ENCODE data around the gene KCP. TPM values are rescaled to one million over a fixed set of nuclear protein-coding genes. Genes with fewer than 3 reads are reported as not detected.

KCP gene
- total RNA-seq, 1 experiment from 2014 or later, result 1.2 TPM

DNA sequence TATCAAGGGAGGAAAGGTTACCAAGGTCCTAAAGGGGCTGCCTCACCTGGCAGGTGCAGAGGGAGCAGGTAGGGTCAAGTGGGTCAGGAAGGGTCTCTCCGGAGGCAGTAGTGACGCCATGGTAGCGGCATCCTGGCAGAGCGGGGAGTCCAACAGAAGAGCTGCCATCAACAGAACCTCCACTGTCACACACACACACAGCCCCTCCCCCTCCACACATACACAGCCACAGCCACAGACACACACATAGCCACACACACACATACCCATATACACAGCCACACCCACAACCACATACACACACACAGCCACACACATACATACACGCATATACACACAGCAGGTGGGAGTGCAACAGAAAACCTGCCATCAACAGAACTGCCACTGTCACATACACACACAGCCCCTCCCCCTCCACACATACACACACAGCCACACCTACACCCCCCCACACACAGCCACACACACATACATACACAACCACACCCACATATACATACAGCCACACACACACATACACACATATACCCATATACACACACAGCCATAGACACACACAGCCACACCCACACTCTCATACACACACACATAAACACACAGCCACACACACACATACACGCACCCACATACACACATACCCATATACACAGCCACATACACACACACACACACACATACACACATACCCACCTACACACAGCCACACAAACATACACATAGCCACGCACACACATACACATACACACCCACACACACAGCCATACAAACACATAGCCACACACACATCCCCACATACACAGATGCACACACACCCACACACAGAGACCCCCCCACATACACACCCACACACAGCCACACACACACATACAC lies 23.1 kb downstream of the KCP start:
- no peak for DNase-seq (ENCODE audit: low spot score)

DNA sequence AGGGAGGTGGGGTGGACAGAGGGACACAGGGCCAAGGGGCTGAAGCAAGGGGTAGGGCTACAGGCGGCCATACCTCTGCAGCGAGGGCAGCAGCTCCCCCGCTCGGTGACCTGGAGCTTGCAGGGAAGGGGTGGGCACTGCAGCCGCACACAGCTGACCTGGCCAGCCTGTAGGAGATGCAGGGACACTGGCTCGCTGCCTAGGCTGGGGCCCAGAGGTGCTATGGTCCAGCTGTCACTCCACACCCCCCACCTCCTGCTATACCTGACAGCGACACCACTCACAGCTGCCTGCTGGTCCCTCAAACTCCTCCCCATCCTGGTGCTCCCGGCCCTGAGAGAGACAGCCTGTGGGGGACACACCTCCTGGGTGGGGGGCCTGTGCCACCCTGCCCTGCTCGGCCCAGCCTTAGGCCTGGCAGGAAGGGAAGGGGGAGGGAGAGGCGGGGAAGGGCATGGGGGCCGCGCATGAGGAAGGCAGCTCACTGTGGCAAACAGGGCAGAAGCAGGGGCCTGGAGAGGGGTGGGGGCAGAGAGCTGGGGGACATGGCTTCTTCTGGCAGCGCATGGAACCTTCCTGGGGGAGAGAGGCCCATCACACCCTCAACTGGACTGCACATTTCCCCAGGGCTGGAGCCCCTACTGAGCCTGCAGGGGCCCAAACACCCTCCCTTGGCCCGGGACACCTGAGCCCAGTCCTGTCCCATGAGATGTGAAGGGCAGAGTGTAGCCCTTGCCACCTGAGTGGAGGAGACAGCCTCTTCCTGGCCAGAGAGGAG lies 23.9 kb downstream of the KCP start:
- no peak for DNase-seq (ENCODE audit: low spot score)

DNA sequence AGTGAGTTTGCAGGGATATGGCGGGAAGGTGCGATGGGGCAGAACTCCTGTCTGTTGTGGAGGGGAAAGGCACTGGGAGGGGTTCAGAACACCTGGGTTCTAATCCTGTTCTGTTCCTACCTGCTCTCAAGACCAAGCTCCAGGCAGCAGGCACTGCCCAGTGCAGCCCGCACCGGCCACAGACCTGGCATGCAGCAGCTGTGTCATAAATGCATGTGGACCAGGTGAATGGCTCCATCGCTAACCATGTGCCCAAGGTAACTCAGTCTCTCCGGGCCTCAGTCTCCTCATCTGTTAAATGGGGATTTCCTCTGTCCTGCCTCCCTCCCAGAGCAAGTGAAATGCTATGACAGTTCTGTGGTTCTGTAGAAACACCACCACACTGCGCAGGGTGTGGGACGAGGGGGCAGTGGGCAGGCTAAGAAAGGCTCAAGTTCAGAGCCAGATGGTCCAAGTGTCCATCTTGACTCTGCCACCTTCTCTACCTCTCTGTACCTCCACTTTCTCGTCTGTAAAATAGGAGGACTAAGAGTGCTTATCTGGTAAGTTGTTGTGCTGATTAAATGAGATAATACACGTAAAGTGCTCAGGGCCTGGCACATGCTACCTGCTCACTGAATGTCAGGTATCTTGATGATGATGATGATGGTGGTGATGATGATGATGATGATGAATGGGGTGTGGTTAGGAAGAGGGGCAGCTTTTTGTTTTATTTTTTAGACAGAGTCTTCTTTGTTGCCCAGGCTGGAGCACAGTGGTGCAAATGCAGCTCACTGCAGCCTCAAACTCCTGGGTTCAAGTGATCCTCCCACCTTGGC lies 24.9 kb downstream of the KCP start:
- DNase-seq (ENCODE audit: low spot score), result no peak

DNA sequence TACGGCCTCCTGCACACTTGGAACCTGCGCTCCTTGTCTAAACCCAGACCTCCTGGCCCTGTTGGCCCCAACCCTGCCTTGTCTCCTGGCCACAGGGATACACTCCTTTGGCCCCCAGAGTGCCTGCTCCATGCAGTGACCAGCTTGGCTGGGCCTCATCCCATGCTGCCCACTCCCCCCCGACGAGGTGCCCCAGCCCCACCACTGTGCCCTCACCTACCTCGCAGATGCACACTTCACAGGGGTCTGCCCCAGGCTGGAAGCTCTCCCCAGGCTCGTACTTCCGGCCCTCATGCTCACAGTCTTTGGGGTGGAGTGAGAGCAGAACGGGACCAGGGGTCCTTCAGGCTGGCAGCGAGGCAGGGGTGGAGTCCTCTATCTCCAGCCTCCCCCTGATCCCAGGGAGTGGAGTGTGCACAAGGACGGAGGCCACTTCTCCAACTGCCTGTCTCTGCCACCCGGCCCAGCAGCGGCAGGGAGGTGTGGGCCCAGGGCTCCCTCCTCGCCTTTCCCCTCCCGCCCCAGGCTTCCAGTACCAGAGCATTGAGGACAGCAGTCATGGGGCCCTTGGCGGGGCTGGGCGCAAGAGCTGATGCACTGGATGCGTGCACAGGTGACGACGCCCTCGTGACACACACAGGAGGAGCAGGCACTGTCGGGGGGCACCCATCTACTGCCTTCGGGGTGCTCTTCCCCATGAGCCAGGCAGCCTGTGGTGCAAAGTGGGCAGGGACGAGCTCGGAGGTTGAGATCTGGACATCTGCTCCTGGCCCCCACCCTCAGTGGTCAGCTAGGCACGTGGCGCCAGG lies 25.7 kb downstream of the KCP start:
- no peak for DNase-seq (ENCODE audit: low spot score)

DNA sequence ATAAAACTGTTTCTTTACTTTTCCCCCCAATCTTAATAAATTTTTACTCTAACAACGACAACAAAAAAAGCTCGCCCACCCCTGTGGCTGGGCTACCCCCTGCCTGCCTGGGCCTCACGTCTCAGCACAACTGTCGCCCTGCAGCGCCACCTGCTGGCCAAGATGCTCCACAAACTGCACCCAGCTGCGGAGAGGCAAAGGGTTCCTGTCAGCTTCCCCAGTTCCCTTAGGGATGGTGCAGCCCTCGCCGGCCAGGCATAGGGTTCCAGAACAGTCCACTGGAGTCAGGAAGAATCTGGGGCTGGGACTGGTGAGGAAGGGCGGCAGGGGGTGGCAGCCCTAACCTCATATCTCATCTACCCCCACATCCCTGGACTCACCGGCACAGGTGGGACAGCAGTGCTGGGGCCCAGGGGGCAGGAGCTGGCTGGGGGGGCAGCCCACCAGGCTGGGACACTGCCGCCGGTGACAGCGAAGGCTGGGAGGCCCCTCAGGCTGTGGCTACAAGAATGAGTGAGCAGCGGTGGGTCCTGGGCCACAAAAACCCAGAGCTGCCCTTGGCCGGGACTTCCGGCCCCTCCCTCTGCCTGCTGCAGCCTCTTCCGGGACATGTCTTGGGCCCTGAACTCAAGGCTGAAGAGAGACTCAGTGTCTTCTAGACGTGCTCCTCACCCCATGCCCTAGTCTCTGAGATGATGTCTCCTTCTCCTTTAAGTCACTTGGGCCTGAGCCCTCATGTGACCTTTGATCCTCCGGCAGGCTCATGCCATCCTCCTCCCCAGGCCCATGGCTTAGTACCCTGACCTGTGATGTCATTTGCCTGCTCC lies 26.7 kb downstream of the KCP start:
- DNase-seq (ENCODE audit: low spot score), result peak; percentile 92

DNA sequence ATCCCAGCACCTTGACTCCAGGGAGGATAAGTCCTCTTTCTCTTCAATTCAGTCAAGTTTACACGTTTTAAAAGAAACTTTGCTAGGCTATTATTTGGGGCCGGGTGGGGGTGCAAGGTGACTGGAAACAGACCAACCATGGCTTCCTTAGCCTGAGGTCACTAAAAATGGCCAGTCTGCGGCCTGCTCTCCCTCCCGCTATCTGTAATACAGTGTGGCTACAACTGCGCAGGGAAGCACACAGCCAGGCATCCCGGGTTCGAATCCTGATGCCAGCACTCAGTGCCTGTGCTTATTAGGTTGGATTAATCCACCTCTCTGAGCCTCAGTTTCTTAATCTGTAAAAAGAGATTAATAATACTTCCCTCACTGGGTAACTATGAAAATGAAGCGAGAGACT lies 28.4 kb downstream of the KCP start:
- DNase-seq (ENCODE audit: low spot score), result no peak

DNA sequence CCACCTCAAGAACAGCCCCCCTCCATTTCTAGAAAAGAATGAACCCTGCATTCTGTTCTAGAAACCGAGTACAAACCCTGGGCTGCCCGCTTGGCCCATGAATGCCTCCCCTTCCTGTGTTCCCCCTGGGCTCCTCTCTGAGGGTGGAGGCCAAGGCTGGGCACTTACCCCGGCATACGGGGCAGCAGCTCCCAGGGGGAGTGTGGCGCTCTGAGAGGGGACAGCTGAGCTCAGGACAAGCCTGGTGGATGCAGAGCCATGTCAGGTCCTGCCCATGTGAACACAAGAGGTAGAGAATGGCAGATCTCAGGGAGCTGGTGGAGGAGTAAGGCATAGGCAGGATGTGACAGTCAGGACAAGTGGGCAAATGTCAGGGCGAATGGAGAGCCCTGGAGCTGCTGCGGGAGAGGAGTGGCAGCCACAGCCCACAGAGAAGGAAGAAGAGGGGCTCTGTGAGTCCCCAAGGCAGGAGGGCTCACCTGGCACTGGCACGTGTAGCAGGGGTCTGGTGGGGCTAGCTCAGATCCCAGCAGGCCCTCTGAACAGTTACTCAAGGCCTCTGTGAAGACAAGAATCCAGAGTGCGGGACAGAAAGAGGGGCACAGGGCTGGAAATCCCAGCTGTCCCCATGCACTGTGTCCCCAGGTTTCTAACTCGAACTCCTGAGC lies 28.9 kb downstream of the KCP start:
- DNase-seq (ENCODE audit: low spot score), result no peak

DNA sequence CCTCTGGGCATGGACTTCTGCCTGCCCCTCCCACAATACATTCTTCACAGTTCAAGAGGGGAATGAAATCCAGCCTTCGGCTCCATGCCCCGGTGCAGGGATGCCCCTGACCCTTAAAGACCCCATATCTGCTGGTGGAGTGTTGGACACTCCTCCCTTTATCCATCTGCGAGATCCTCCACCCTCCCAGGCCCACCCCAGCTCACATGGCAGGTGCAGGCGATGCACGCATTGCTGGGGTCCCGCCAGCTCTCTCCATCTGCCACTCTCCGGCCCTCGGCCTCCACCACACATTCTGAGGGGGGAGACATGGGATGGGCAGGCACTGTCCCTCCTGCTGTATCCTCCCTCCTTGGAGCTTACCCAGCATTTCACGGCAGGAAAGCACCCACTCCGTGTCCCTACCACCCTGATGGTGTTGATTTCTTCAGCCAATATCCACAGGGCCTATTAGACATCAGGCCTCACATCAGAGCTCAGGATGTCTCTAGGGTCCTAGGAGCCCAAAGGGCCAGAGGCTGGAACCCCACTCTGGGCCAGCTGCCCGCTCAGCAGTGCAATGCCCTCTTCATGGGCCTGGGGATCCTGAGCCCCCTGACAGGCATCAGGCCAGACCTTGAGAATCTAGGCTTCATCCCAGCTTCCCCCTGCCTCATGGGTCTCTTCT lies 29.6 kb downstream of the KCP start:
- DNase-seq (ENCODE audit: low spot score), result no peak

DNA sequence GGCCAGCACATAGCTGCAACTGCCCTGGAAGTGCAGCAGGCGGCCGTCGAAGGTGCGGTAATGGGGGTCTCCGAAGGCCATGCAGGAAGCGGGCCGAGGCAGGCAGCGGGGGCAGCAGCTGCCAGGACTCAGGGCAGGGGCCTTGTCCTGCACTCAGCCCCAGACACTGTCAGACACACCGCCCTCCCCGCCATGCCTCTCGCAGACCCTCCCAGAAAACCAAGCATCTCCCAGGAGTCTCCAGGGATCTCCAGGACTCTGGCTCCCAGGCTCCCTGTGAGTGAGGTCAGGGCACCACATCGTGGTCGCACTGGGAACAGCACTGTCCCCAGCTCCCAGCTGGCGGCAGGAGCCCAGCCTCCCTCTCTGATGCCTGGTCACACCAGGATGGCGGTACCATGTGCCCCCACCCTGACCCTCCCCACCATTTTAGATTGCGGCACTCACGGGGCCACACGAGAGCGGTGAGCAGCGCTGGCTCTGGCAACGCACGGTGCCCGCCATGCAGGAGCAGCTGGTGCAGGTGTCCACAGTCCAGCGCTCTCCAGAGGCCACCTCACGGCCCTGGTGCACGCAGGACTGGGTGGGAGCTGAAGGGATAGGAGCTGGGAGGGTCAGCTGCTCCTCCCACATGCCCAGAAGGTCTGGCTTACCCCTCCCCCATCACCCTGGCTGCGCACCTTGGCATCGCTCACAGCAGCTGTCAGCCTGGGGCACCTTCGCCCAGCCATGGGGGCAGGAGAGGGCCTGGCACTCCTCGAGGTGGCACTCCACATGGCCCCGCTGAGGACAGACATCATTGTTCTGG lies 30.4 kb downstream of the KCP start:
- DNase-seq (ENCODE audit: low spot score), result peak; percentile 82

DNA sequence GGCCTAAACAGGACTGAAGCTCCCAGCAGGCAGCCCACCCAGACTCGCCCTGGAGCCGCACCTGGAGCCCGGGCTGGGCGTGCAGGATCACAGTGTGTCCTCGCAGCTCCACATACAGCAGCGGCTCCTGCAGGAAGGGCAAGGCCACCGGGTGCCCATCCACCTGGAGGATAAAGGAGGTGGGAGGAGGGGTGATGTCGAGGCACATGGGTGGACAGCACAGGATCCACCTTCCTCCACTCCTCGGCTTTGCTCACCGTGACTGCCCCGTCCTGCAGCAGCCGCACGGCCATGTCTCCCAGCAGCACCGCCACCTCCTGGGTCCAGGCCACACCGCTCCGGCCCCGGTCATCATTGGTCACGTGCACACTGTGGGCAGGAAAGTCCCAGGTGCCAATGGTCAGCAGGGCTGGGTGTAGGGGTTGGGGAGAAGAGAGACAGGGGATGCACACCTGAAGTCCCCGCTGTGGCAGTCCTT lies 31.0 kb downstream of the KCP start:
- DNase-seq (ENCODE audit: low spot score), result no peak

DNA sequence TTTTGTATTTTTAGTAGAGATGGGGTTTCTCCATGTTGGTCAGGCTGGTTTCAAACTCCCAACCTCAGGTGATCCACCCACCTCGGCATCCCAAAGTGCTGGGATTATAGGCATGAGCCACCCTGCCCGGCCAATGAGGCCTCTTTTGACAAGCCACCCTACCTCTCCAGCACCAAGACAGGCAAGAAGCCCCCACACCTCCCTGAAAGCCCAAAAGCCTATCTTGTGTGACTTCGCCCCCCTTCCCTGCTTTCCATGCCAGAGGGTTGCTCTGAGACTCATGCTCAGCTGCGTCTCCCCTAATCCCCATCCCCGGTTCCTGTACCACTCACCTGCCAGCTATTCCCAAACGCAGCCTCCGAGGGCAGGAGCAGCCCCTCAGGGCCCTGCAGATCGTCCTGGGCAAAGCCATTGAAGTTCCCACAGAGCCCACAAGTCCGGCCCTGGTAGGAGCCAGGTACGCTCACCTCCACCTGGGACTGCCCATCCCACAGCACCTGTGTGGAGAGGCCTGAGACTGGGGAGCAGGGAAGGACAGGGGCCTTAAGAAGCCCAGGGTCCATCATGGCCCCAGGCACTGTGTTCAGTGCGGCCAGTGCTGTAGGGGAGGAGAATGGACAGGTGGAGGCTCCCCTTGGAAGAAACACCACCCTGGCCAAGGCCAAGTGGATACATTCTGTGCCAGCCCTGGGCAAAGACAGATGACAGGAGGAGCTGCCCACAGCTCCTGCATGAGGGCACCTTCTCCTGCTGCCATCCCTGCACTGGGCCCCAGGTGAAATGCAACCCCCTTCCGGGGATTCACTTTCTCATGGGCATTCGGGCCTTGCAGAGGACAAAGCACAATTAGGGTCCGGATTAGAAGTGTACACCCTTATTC lies 32.0 kb downstream of the KCP start:
- DNase-seq (ENCODE audit: low spot score), result no peak

DNA sequence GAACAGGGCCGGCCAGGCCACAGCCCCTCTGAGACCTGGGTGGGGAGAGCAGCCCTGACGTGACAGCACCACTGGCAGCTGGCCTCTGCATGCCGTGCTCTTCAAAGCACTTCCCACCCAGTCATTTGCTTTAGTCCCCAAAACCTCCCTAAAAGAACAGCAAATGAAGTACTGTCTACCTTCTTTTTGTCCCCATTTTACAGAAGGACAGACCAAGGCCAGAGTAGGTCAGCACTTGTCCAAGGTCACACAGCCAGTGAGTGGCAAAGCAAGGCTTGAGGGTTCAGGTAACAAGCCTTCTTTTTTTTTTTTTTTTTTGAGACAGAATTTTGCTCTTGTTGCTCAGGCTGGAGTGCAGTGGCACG lies 32.8 kb downstream of the KCP start:
- DNase-seq (ENCODE audit: low spot score), result no peak

DNA sequence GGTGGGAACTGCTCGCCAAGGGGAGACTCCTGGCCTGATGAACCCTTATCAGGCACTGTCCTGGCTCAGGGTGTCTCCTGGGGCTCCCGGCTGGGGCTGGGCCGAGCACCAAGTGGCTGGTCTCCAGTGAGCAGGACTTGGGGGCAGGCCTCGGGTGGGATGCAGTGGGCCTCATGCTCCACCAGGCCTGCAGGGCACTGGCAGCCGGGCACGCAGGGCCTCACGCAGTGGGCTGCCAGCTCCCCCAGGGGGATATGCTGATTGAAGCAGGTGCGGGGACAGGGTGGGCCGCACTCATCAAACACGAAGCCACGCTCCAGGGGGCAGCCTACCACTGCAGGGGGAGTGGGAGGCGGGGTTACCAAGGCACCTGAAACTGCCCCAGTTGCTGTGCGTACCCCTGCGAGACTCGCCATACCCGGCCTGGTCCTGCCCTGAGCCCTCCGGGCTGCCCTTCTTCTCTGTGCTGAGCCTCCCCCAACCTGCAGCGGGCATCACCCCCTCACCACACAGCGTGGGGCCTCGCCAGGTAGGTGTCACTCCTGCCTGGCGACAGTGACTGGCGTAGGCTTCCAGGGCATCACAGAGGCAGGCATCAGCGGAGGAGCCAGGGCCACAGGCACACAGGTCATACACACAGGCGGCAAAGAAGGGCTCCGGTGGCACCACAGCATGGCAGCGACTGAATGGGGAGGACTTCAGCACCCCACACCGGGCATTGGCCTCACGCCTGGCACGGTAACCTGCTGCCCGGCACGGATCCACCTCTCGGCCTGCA lies 33.3 kb downstream of the KCP start:
- DNase-seq (ENCODE audit: low spot score), result no peak

DNA sequence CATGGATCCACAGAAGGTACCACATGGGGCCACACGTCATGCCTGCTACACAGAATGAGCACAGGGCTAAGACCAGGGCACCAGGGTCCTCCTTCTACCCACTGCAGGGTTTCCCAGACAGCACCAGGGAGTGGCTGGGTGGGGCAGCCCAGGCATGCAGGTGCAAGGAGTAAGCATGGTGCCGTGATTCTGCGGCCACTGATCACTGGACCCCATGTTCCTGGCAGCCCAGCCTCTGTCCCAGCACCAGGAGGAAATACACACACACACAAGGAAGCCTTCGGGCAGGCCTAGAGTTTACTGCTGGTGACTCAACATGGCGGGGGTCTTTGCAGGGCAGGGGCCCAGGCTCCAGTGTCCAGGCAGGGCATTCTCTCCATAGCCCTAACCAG lies 33.9 kb downstream of the KCP start:
- DNase-seq (ENCODE audit: low spot score), result no peak

DNA sequence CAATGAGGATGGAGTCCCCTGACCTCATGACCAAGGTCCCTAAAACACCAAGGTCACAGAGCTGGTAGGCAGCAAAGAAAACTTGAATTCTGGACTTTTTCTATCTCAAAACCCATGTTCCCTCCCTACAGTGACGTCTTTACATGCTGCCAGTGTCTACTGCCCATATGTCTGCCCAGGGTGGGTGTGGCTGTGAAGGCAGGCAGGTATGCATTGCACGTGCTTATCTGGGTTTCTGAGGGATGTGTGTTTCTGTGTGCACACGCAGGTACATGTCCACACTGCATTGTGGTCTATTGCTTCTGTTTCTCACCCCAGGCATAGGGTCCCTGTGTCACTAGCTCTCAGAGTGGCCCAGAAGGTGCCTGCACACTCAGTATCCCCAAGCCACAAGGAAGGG lies 34.4 kb downstream of the KCP start:
- DNase-seq (ENCODE audit: low spot score), result no peak

DNA sequence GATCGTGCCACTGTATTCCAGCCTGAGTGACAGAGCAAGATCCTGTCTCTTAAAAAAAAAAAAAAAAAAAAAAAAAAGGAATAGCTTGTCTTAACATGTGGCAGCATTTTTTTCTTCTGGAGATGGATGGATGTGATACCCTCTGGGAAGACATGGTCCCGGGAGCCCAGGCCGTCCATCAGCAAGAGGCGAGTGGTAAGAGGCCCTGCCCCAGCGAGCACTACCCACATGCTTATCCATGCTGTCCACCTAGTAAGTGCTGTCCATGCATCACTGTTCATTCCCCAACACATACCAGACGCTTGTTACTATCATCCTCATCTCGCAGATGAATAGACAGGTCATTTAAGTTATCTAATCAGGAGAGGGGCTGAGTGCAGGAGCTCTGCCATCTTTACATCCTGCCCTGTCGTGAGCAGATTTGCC lies 35.0 kb downstream of the KCP start:
- no peak for DNase-seq (ENCODE audit: low spot score)

Data from HT-29 (cell line).